HEK293T (cell line): ENCODE results near the gene SLC35A1.

Experiments used
- CTCF ChIA-PET: fragments of 350-600 bp; formaldehyde crosslinking; extraction: SDS; loops from one replicate; lab custom pipeline; 2021; ENCODE audit warnings: antibody characterized with exemption, inconsistent platforms; lab: Yijun Ruan, JAX
- POLR2A ChIA-PET: fragments of 350-600 bp; formaldehyde crosslinking; extraction: SDS; loops from one replicate; lab custom pipeline; 2020; ENCODE audit warnings: antibody characterized with exemption, inconsistent platforms; lab: Yijun Ruan, JAX
- DNase-seq: peaks from one replicate; pipeline ENCODE4 v3.0.0; 2012; ENCODE audit warnings: mixed read lengths; ENCODE audit errors: extremely low spot score
- ARNT ChIP-seq: fragments of 450-650 bp; IDR thresholded peaks from 2 replicates; pipeline ENCODE4 v1.6.1; 2017; ENCODE audit warnings: mild to moderate bottlenecking
- BHLHE40 ChIP-seq: fragments of 450-650 bp; IDR thresholded peaks from 2 replicates; pipeline ENCODE4 v1.6.1; 2016; ENCODE audit warnings: mild to moderate bottlenecking, moderate library complexity, borderline replicate concordance
- CTBP1 ChIP-seq: fragments of 450-650 bp; IDR thresholded peaks from 2 replicates; pipeline ENCODE4 v1.6.1; 2016; ENCODE audit warnings: borderline replicate concordance
- ELF4 ChIP-seq: fragments of 450-650 bp; IDR thresholded peaks from 2 replicates; pipeline ENCODE4 v1.6.1; 2017; ENCODE audit warnings: antibody characterized with exemption
- FOXA1 ChIP-seq: fragments of 450-650 bp; IDR thresholded peaks from 2 replicates; pipeline ENCODE4 v1.6.1; 2016; ENCODE audit warnings: mild to moderate bottlenecking
- FOXK2 ChIP-seq: fragments of 450-650 bp; IDR thresholded peaks from 2 replicates; pipeline ENCODE4 v1.6.1; 2016; ENCODE audit warnings: mild to moderate bottlenecking
- FOXM1 ChIP-seq: fragments of 450-650 bp; IDR thresholded peaks from 2 replicates; pipeline ENCODE4 v1.6.1; 2017; ENCODE audit warnings: mild to moderate bottlenecking, borderline replicate concordance
- HDGF ChIP-seq: fragments of 450-650 bp; IDR thresholded peaks from 2 replicates; pipeline ENCODE4 v1.6.1; 2017; ENCODE audit warnings: antibody characterized with exemption, borderline replicate concordance
- L3MBTL2 ChIP-seq: fragments of 450-650 bp; conservative IDR thresholded peaks from 2 replicates; pipeline ENCODE4 v1.6.1; 2016; ENCODE audit warnings: mild to moderate bottlenecking
- LEF1 ChIP-seq: fragments of 450-650 bp; IDR thresholded peaks from 2 replicates; pipeline ENCODE4 v1.6.1; 2017; ENCODE audit warnings: mild to moderate bottlenecking, borderline replicate concordance
- NFRKB ChIP-seq: fragments of 450-650 bp; IDR thresholded peaks from 2 replicates; pipeline ENCODE4 v1.6.1; 2016; ENCODE audit warnings: mild to moderate bottlenecking, moderate library complexity
- PKNOX1 ChIP-seq: fragments of 450-650 bp; IDR thresholded peaks from 2 replicates; pipeline ENCODE4 v1.6.1; 2016
- SP1 ChIP-seq: fragments of 450-650 bp; IDR thresholded peaks from 2 replicates; pipeline ENCODE4 v1.6.1; 2017
- SUZ12 ChIP-seq: fragments of 450-650 bp; IDR thresholded peaks from 2 replicates; pipeline ENCODE4 v1.6.1; 2016; ENCODE audit warnings: mild to moderate bottlenecking
- TARDBP ChIP-seq: fragments of 450-650 bp; IDR thresholded peaks from 2 replicates; pipeline ENCODE4 v1.6.1; 2016
- ZNF384 ChIP-seq: fragments of 450-650 bp; IDR thresholded peaks from 2 replicates; pipeline ENCODE4 v1.6.1; 2016

SLC35A1 gene

GRCh38 chr6:87543696-87544473 lies 71.1 kb downstream of the SLC35A1 start:
- POLR2A ChIA-PET = no interaction called here
- CTCF ChIA-PET = no interaction called here
- no peak for DNase-seq
- TF ChIP-seq FOXM1 (no peak), NFRKB (no peak), ARNT (no peak), FOXK2 (no peak), TARDBP (no peak), SUZ12 (no peak), FOXA1 (no peak), HDGF (no peak), L3MBTL2 (no peak), ELF4 (no peak), SP1 (no peak), PKNOX1 (no peak), CTBP1 (no peak), ZNF384 (no peak), BHLHE40 (no peak), LEF1 (no peak)

- TF ChIP-seq TARDBP = no peak
- no peak for TF ChIP-seq ARNT
- no peak for TF ChIP-seq FOXA1
- no peak for TF ChIP-seq SUZ12
- no peak for TF ChIP-seq CTBP1
- no peak for TF ChIP-seq LEF1
- TF ChIP-seq ELF4 = no peak
- no peak for TF ChIP-seq PKNOX1
- no peak for TF ChIP-seq BHLHE40
- TF ChIP-seq NFRKB = no peak
- no peak for TF ChIP-seq ZNF384
- TF ChIP-seq L3MBTL2 = no peak
- no peak for TF ChIP-seq HDGF
- ChIA-PET POLR2A (no interaction called here), CTCF (no interaction called here)
- no peak for DNase-seq
Observed at GRCh38 chr6:87544474-87544735, 71.6 kb downstream of the SLC35A1 start.

GRCh38 chr6:87551799-87552198 lies 79.0 kb downstream of the SLC35A1 start:
- ChIA-PET POLR2A (no interaction called here), CTCF (no interaction called here)
- no peak for DNase-seq
- no peak for TF ChIP-seq ARNT
- no peak for TF ChIP-seq ZNF384
- no peak for TF ChIP-seq HDGF
- TF ChIP-seq FOXM1 = no peak
- no peak for TF ChIP-seq PKNOX1
- TF ChIP-seq TARDBP = no peak

DNA sequence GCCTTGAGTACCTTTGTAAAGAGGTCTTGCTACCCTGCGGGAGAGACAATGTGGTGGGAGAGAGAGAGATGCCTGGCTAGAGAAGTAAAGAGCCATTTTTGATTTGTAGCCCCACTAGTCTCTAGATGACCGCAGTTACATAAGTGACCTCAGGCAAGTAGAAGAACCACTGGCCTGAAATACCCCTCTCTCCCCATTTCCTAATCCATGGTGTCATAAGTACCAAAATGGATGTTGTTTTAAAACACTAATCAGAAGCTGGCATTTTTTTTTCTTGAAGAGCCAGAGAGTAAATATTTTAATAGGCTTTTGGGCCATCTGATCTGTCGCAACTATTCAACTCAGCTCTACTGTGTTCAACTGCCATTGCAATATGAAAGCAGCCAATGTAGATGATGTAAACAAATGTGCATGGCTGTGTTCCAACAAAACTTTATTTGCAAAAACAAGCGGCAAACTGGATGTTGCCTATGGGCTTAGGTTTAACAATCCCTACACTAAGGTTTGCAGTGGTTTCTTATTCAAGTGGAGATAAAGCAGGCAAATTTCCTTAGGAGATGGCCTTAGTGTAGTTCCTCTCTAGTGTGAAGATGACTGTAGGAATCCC lies 80.5 kb downstream of the SLC35A1 start:
- TF ChIP-seq PKNOX1 (no peak), SUZ12 (no peak), LEF1 (no peak), ELF4 (no peak), CTBP1 (no peak), L3MBTL2 (no peak), BHLHE40 (no peak), FOXA1 (no peak), TARDBP (no peak), HDGF (no peak), FOXM1 (no peak), ZNF384 (no peak), FOXK2 (no peak), ARNT (no peak), NFRKB (no peak), SP1 (no peak)
- DNase-seq = no peak
- ChIA-PET POLR2A (no interaction called here), CTCF (no interaction called here)

DNA sequence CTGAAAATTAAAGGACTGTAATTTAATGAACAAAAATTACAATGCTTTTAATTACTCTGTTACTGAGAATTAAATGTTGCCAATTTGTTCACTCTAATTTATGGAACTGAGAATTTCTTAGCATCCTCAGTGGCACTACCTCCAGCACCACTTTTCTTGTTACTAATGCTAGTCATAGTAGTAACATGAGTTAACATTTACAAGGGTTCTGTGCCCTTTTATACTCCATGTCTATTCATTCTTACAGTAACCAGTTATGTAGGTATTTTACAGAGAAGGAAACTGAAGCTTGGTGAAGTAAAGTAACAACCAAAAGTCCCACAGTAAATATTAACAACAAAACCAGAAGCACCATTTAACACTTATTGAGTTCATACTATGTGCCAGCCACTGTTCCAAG lies 82.7 kb downstream of the SLC35A1 start:
- no peak for TF ChIP-seq SP1
- no peak for TF ChIP-seq ARNT
- no peak for TF ChIP-seq FOXK2
- TF ChIP-seq TARDBP = no peak
- TF ChIP-seq ELF4 = no peak
- TF ChIP-seq ZNF384 = no peak
- no peak for TF ChIP-seq NFRKB
- TF ChIP-seq FOXM1 = no peak
- no peak for TF ChIP-seq SUZ12
- TF ChIP-seq FOXA1 = no peak
- no peak for TF ChIP-seq LEF1
- CTCF ChIA-PET = no interaction called here

More for the DNA sequence above, 82.7 kb downstream of the SLC35A1 start:
- DNase-seq = no peak
- POLR2A ChIA-PET = no interaction called here
